ENCODE results near the gene MED29. TPM values are rescaled to one million over a fixed set of nuclear protein-coding genes. Genes with fewer than 3 reads are reported as not detected.
A peak's percentile ranks its signal among the peaks of the same experiment; 100 is the strongest.

MED29 gene
- total RNA-seq, 2 experiments from 2014 or later: 28.3 to 31.3 TPM

GRCh38 chr19:39385629-39386411 lies 5.4 kb upstream of the MED29 start:
- intact Hi-C loops (cut with micrococcal nuclease; ENCODE audit: unreplicated experiment): no loop called here
- TSS peak; percentile 86 for BruUV-seq (replicated peaks)
- DNase-seq (ENCODE audit: low spot score): no peak
- Histone ChIP-seq H3K79me2 (ENCODE audit: insufficient read depth, low read depth, low read length) (peaks cover 11% of the 10 kb centered on the region; the same call in 1 of the 2 replicates), H3K4me2 (ENCODE audit: low read length) (no peak overlapping the region), H3K9me2 (ENCODE audit: insufficient read depth, low read length) (no peaks in the 10 kb centered on the region), H2AFZ (ENCODE audit: low read length) (no peak overlapping the region), H3K4me1 (ENCODE audit: insufficient read depth, low read length, poor library complexity, severe bottlenecking) (peaks cover 10% of the 10 kb centered on the region), H3K27ac (ENCODE audit: low read depth, low read length, poor library complexity, severe bottlenecking) (no peak overlapping the region), H3K4me3 (ENCODE audit: low read depth, low read length, poor library complexity, severe bottlenecking) (no peak overlapping the region), H4K20me1 (ENCODE audit: insufficient read depth, low read length) (0 out of 2 replicates have a peak, but pooled peaks cover 3% of the 10 kb centered on the region), H3K9me3 (ENCODE audit: low read length) (no peaks in the 10 kb centered on the region), H3K36me3 (ENCODE audit: insufficient read depth, low read length) (peaks cover 78% of the 10 kb centered on the region)
- ChIA-PET POLR2A (no interaction called here), CTCF (ENCODE audit: unreplicated experiment) (no interaction called here)
- TF ChIP-seq CTCF (conservative IDR thresholded peaks at IDR 0.05; ENCODE audit: low read length): no peak
- no peak for TF ChIP-seq EZH2phosphoT487 (IDR thresholded peaks at IDR 0.05; ENCODE audit: borderline replicate concordance, low read depth, low read length)

GRCh38 chr19:39386557-39386956 lies 4.6 kb upstream of the MED29 start:
- TF ChIP-seq EZH2phosphoT487 (IDR thresholded peaks at IDR 0.05; ENCODE audit: borderline replicate concordance, low read depth, low read length) (no peak), CTCF (conservative IDR thresholded peaks at IDR 0.05; ENCODE audit: low read length) (no peak)
- POLR2A ChIA-PET: interaction anchor here (0.6 kb wide), 1 partner anchor 1383 kb away, joined by 3 read pairs; no protein-coding TSS in a partner anchor

GRCh38 chr19:39388657-39389056 lies 2.5 kb upstream of the MED29 start:
- Histone ChIP-seq H3K4me3 (ENCODE audit: low read depth, low read length, poor library complexity, severe bottlenecking) (no peak overlapping the region), H3K4me1 (ENCODE audit: insufficient read depth, low read length, poor library complexity, severe bottlenecking) (peaks cover 23% of the 10 kb centered on the region), H3K9me3 (ENCODE audit: low read length) (no peaks in the 10 kb centered on the region), H3K36me3 (ENCODE audit: insufficient read depth, low read length) (peaks cover 60% of the 10 kb centered on the region), H3K9me2 (ENCODE audit: insufficient read depth, low read length) (no peaks in the 10 kb centered on the region), H2AFZ (ENCODE audit: low read length) (no peak overlapping the region), H3K79me2 (ENCODE audit: insufficient read depth, low read depth, low read length) (peaks cover 25% of the 10 kb centered on the region), H3K4me2 (ENCODE audit: low read length) (no peak overlapping the region), H3K27ac (ENCODE audit: low read depth, low read length, poor library complexity, severe bottlenecking) (no peak overlapping the region), H4K20me1 (ENCODE audit: insufficient read depth, low read length) (0 out of 2 replicates have a peak, but pooled peaks cover 2% of the 10 kb centered on the region)
- DNase-seq (ENCODE audit: low spot score): no peak
- ChIA-PET CTCF (ENCODE audit: unreplicated experiment) (no interaction called here), POLR2A (no interaction called here)
- TSS peak; percentile 75 for BruUV-seq (replicated peaks)
- intact Hi-C loops (cut with micrococcal nuclease; ENCODE audit: unreplicated experiment): no loop called here
- TF ChIP-seq EZH2phosphoT487 (IDR thresholded peaks at IDR 0.05; ENCODE audit: borderline replicate concordance, low read depth, low read length) (no peak), CTCF (conservative IDR thresholded peaks at IDR 0.05; ENCODE audit: low read length) (no peak)

More at GRCh38 chr19:39386557-39386956, 4.6 kb upstream of the MED29 start:
- Histone ChIP-seq H3K27ac (ENCODE audit: low read depth, low read length, poor library complexity, severe bottlenecking) (no peak overlapping the region), H3K79me2 (ENCODE audit: insufficient read depth, low read depth, low read length) (peaks cover 13% of the 10 kb centered on the region; the same call in 1 of the 2 replicates), H3K9me3 (ENCODE audit: low read length) (no peaks in the 10 kb centered on the region), H4K20me1 (ENCODE audit: insufficient read depth, low read length) (0 out of 2 replicates have a peak, but pooled peaks cover 3% of the 10 kb centered on the region), H3K4me2 (ENCODE audit: low read length) (no peak overlapping the region), H3K4me3 (ENCODE audit: low read depth, low read length, poor library complexity, severe bottlenecking) (no peak overlapping the region), H3K9me2 (ENCODE audit: insufficient read depth, low read length) (no peaks in the 10 kb centered on the region), H3K36me3 (ENCODE audit: insufficient read depth, low read length) (peaks cover 71% of the 10 kb centered on the region), H3K4me1 (ENCODE audit: insufficient read depth, low read length, poor library complexity, severe bottlenecking) (peaks cover 10% of the 10 kb centered on the region), H2AFZ (ENCODE audit: low read length) (no peak overlapping the region)
- BruUV-seq (replicated peaks): no TSS peak
- DNase-seq (ENCODE audit: low spot score): no peak
- intact Hi-C loops (cut with micrococcal nuclease; ENCODE audit: unreplicated experiment): no loop called here
- CTCF ChIA-PET (ENCODE audit: unreplicated experiment): no interaction called here
